Nephron (organoid): ENCODE data around the gene CTIF.

Experiments
- H3K27ac Mint-ChIP-seq, 3 experiments: 2 replicates each; pipeline ENCODE4 v1.8.0; 2020; ENCODE audit warnings: mixed read lengths in 3 of 3, mild to moderate bottlenecking in 2 of 3, moderate library complexity in 1 of 3
- H3K27me3 Mint-ChIP-seq: 2 replicates; pipeline ENCODE4 v1.8.0; 2021; ENCODE audit warnings: low read depth, mild to moderate bottlenecking, moderate library complexity, mixed read lengths
- H3K36me3 Mint-ChIP-seq: 2 replicates; pipeline ENCODE4 v1.8.0; 2020; ENCODE audit warnings: low read depth, mixed read lengths
- H3K4me1 Mint-ChIP-seq: 2 replicates; pipeline ENCODE4 v1.8.0; 2020; ENCODE audit warnings: mixed read lengths
- H3K4me3 Mint-ChIP-seq, 3 experiments: 2 replicates each; pipeline ENCODE4 v1.8.0; 2020; ENCODE audit warnings: mild to moderate bottlenecking in 3 of 3, mixed read lengths in 3 of 3, moderate library complexity in 2 of 3
- H3K9me3 Mint-ChIP-seq: 2 replicates; pipeline ENCODE4 v1.8.0; 2020; ENCODE audit warnings: mixed read lengths
- TF ChIP-seq, protein P1 (sequence below), 3 experiments: fragments of 200-600 bp; sonication (generic); IDR thresholded peaks; one replicate each; pipeline ENCODE4 v1.5.0; 2021; ENCODE audit warnings: antibody characterized with exemption in 3 of 3; ENCODE audit not compliant: unreplicated experiment in 3 of 3

Gene CTIF

GRCh38 chr18:48680339-48681250, 141.8 kb downstream of the CTIF start:
- Mint-ChIP-seq H3K27ac (no peak overlapping the region), H3K9me3 (no peaks in the 10 kb centered on the region), H3K4me1 (peaks cover 17% of the 10 kb centered on the region), H3K4me3 (no peak overlapping the region), H3K36me3 (peaks cover 4% of the 10 kb centered on the region), H3K27me3 (no peaks in the 10 kb centered on the region)
- TF ChIP-seq, protein P1, sequence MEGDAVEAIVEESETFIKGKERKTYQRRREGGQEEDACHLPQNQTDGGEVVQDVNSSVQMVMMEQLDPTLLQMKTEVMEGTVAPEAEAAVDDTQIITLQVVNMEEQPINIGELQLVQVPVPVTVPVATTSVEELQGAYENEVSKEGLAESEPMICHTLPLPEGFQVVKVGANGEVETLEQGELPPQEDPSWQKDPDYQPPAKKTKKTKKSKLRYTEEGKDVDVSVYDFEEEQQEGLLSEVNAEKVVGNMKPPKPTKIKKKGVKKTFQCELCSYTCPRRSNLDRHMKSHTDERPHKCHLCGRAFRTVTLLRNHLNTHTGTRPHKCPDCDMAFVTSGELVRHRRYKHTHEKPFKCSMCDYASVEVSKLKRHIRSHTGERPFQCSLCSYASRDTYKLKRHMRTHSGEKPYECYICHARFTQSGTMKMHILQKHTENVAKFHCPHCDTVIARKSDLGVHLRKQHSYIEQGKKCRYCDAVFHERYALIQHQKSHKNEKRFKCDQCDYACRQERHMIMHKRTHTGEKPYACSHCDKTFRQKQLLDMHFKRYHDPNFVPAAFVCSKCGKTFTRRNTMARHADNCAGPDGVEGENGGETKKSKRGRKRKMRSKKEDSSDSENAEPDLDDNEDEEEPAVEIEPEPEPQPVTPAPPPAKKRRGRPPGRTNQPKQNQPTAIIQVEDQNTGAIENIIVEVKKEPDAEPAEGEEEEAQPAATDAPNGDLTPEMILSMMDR (IDR thresholded peaks at IDR 0.05; ENCODE audit: unreplicated experiment in 3 of 3) = no peak

- peaks cover 19% of the 10 kb centered on the region for H3K4me1 Mint-ChIP-seq
- no peaks in the 10 kb centered on the region for H3K27me3 Mint-ChIP-seq
- TF ChIP-seq, protein P1 (IDR thresholded peaks at IDR 0.05; ENCODE audit: unreplicated experiment in 3 of 3) = no peak
- H3K36me3 Mint-ChIP-seq = peaks cover 17% of the 10 kb centered on the region
- no peak overlapping the region for H3K27ac Mint-ChIP-seq
- H3K9me3 Mint-ChIP-seq = no peaks in the 10 kb centered on the region
- no peak overlapping the region for H3K4me3 Mint-ChIP-seq
Observed at GRCh38 chr18:48682768-48683167, 143.9 kb downstream of the CTIF start.

GRCh38 chr18:48683197-48683596, 144.4 kb downstream of the CTIF start:
- TF ChIP-seq, protein P1 (IDR thresholded peaks at IDR 0.05; ENCODE audit: unreplicated experiment in 3 of 3) = no peak
- no peaks in the 10 kb centered on the region for H3K27me3 Mint-ChIP-seq
- no peaks in the 10 kb centered on the region for H3K9me3 Mint-ChIP-seq
- H3K4me3 Mint-ChIP-seq = no peak overlapping the region
- H3K36me3 Mint-ChIP-seq = peaks cover 17% of the 10 kb centered on the region
- peaks cover 17% of the 10 kb centered on the region for H3K4me1 Mint-ChIP-seq
- H3K27ac Mint-ChIP-seq = no peak overlapping the region

DNA sequence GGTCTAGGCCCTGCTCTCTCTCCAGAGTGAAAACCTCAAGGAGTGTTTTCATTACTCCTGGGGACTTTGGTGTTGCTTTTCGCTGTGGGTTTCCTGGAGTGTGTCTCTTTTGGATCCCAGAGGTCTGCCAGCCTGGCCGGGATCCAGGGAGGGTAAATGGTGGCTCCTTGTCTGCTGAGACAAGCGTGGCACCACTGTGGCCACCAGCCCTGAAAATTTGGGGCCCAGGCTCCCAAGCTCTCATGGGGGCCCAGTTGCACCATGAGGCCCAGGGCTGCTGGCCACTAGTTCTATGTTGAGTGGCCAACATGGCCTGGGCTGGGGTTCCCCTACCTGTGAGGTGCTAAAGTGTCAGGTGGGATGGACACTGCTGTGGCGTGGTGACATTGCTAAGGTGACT, 144.8 kb downstream of the CTIF start:
- H3K4me1 Mint-ChIP-seq = peaks cover 17% of the 10 kb centered on the region
- TF ChIP-seq, protein P1 (IDR thresholded peaks at IDR 0.05; ENCODE audit: unreplicated experiment in 3 of 3) = no peak
- no peaks in the 10 kb centered on the region for H3K27me3 Mint-ChIP-seq
- no peaks in the 10 kb centered on the region for H3K9me3 Mint-ChIP-seq
- H3K4me3 Mint-ChIP-seq = no peak overlapping the region
- peaks cover 17% of the 10 kb centered on the region for H3K36me3 Mint-ChIP-seq
- no peak overlapping the region for H3K27ac Mint-ChIP-seq

DNA sequence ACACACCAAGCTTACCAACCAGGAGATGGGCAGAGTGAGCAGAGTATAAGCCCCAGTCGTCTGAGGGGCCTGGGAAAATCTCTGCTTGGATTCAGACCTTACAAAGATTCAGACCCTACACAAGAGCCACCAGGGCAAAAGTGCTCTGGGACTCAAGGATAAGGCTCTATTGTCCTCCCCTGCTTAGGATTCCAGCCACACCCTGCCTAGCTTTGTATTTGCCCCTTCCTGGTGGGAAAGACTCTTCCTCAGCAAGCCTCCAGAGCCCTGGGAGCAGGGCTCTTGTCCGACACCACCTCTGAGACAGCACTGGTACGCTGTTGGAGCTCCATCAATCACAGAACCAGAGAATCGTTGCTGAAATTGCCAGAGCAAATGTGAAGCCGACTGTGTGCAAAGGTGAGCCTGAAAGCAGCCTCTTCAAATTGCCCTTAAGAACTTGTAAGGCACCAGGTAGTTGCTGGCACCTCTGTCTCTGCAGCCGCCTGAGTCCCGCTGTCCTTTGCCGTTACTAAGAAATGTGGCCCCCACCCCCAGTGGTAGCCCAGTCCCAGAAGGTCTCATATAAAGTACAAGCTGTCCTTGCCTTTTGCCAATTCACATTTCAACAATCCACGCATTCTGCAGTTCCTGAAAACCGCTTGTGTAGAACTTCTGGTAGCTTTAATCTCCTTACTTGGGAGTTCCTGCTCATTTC, 148.7 kb downstream of the CTIF start:
- Mint-ChIP-seq H3K27ac (no peak overlapping the region), H3K27me3 (no peaks in the 10 kb centered on the region), H3K4me3 (no peak overlapping the region), H3K36me3 (peaks cover 19% of the 10 kb centered on the region), H3K9me3 (no peaks in the 10 kb centered on the region), H3K4me1 (peaks cover 6% of the 10 kb centered on the region)
- TF ChIP-seq, protein P1 (IDR thresholded peaks at IDR 0.05; ENCODE audit: unreplicated experiment in 3 of 3) = no peak
